Fibroblast of skin of right biceps (primary cell): ENCODE measurements around the gene DACT3.

ENCODE experiments used
- DNase-seq: peaks from one replicate; pipeline ENCODE4 v3.0.0-alpha.2; 2013

The DACT3 gene

DNA sequence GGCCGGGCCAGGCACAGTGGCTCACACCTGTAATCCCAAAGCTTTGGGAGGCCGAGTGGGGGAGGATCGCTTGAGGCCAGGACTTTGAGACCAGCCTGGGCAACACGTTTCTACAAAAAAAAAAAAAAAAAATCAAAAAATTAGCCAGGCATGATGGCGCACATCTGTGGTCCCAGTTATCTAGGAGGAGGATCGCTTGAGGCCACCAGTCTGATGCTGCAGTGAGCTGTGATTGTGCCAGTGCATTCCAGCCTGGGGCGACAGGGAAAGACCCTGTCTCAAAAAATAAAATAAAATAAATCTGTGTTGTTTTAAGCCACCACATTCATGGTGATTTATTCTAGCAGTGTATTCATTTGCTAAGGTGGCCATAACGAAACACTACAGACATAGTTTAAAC is 4.1 kb upstream of the DACT3 start:
- no peak for DNase-seq

GRCh38 chr19:46661735-46662592 is 982 bp upstream of the DACT3 start:
- peak; percentile 87 for DNase-seq

GRCh38 chr19:46660551-46661019 is 397 bp downstream of the DACT3 start:
- peak; percentile 8 for DNase-seq

DNA sequence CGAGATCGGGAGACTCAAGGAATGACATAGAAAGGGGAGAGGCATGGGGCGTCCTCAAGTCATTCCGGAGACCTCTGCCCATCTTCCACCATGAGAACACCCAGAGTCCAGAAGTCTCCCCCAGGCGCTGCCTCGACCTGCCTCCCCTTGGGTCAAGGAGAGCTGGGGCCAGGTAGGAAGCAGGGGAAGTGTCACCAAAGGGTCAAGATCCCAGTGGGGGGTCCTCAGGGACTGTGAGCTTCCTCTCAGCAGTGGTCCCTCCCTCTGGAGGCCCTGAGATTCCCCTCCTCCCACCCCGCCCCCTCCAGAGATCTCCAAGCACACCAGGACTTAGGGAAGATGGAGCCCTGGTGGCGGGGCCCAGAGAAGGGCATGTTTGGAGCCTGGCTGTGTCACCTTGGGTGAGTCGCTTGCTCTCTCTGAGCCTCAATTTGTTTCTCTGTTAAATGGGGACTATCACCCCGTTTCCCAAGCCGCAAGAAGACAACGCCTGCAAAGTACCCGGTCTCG is 919 bp downstream of the DACT3 start:
- peak; percentile 61 for DNase-seq

DNA sequence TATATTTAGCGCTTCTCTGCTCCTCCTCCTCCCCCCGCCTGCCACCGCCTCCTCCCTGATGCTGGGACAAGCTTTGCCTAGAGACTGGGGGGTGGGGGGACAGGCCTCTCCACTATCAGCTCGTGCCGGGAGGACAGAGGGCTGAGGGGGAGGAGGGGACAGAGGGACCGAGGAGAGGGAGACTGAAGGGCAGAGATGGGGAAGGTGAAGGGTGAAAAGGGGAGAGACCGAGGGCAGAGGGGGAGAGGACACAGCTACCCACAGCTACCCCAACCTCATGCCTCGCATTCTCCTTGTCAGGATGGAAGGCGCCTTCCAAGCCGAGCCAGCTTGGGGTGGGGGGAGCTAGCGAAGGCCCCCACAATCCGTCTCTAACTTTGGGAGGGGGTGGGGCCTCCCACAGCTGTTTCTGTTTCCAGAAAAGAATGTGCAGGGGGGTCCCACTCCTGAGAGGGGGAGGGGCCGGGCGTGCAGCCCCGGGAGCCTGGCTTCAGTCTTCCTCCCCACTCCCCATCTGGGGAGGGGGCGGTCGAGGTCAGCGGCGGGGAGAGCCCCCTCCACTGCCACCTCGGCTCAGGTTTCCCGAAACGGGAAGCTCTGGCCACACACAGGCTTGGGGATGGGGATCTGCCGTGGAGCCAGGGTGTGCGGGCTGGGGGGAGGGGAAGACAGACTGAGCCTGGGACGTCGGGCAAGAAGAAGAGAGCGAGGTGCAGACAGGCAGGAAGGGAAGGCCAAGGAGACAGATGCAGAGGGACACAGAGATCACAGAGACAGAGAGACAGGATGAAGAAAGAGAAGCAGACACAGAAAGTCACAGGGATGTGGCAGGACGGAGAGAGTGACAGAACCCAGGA is 1.6 kb downstream of the DACT3 start:
- peak; percentile 70 for DNase-seq

DNA sequence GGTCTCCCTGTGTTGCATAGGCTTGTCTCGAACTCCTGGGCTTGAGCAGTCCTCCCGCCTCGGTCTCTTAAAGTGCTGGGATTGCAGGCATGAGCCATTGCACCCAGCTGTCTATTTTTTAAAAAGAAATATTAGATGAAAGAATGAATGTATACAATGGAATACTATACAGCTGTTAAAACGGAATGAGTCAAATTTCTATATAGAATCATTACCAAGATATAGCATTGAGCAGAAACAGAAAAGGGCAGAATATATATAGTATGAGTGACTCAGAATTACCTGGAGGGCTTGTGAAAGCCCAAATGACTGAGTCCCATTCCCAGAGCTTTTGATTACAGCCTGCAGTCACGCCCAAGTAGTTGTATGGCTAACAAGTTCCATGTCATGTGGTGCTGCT is 4.4 kb downstream of the DACT3 start:
- DNase-seq: no peak

GRCh38 chr19:46654621-46655152 is 6.3 kb downstream of the DACT3 start:
- no peak for DNase-seq

GRCh38 chr19:46650445-46650844 is 10.5 kb downstream of the DACT3 start:
- DNase-seq: no peak

GRCh38 chr19:46648961-46649960 is 11.7 kb downstream of the DACT3 start:
- no peak for DNase-seq

- DNase-seq: no peak
Observed at GRCh38 chr19:46648060-46648960, 12.7 kb downstream of the DACT3 start.

DNA sequence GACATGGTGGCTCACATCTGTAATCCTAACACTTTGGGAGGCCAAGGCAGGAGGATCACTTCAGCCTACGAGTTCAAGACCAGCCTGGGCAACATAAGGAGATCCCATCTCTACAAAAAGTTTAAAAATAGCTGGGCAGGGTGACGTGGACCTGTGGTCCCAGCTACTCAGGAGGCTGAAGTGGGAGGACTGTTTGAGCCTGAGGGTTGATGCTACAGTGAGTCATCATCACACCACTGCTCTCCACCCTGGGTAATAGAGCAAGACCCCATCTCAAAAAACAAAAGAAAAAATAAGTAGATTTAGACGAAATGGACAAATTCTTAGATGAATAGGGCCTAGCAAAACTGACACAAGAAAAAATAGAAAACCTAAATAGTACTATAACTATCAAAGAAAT is 14.6 kb downstream of the DACT3 start:
- no peak for DNase-seq

GRCh38 chr19:46644720-46645119 is 16.3 kb downstream of the DACT3 start:
- no peak for DNase-seq

- DNase-seq: no peak
Observed at GRCh38 chr19:46640656-46641055, 20.3 kb downstream of the DACT3 start.

DNA sequence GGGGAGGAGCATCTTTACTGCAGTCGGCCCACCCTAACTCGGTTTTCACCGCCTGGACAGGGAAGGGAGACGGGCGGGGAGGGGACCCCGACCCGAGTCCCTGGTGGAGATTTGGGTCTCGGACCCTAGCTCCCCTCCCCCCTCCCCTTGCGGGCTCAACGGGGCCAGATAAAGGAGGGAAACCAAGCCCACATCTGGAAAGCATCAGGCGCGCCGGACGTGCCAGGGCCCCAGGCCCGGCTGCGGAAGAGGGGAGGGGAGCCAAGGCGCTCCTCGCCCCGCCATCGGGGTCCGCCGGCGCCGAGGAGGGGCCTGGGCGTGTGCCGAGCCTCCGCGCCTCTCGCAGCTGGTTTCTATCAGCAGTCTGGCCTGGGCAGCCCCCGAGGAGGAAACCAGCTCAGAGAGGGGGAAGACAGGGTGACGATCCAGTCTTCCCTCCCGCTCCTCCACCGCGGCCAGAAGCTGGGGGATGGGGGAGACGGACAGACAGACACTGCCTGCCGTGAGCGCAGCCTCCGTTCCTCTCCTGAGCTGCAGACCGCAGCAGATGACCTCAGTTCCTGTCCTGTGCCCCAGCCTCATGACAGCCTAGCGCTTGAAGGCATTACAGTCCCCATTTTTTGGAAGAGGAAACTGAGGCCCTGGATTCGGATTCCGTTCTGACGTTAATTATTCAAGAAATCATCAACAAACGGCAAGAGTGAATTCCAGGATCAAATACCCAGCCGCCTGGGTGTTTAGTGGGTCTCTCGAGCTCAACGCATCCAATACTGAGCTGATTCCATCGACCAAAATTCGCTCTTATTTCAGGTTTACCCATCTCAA is 21.4 kb downstream of the DACT3 start:
- peak; percentile 91 for DNase-seq

- DNase-seq: no peak
Observed at GRCh38 chr19:46637224-46637623, 23.8 kb downstream of the DACT3 start.

DNA sequence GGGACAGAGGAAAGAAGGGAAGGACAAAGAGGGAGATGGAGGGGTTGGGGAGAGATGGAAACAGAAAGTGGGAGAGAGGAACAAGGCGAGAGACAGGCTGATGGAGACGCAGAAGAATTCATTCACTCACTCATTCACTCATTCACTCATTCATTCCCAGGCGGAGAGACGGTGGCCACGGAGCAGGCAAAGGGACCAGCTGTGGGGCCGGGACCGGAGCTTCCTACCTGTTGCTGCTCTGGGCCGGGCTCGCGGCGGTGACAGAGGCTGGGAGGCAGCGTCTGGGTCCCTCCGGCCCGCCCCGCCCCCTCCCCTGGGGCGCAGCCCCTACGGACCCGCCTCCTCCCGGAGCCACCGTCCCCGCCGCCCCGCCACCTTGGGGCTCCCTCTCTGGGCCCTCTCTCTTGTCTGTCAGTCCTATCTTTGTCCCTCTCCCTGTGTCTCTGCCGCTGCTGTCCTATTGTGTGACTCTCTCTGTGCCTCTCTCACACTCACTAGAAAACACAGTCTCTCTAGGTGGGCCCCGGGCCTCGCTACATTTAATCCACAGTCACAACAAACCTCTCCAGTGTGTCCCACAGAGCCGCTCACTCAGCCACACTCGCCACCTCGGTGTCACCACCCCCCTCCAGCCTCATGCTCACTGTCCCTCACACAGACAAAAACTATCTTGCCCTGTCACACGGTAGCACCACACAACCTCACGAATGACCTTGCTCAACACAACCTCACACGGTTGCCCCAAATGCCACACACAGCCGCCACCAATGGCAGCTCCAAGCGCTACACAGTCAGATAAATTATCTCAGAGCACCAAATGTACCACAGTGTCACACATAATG is 24.8 kb downstream of the DACT3 start, which contains the start of gene GNG8:
Gene GNG8, minus strand, starts transcription at position 283 of the 842 bp plus-strand sequence. CDS start 1,520 bp downstream, outside the sequence.
- DNase-seq: no peak

DNA sequence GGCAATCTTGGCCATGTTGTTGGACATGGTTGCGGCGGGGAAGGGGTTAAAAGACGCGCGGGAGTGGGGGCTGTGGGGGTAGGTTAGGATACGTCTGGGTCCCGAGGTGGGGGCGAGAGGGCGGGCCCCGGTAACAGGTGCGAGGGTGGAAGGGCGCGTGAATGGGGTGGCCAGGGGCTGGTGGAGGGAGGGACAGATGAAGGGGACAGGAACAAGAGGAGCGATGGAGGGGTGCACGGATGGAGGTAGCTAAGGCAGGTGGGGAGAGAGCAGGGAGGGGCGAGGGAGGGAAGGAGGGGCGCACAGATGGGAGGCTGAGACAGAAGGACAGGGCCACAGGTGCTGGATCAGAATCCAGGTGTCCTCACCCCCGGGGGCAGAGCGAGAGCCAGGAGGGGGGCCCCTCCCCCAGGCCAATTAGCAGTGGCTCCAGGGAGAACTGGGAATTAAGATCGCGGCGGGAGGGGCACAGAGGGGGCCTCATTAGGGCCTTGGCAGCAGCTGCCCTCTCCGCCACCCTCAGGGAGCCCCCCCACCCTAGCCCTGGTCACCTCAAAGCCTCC is 26.2 kb downstream of the DACT3 start:
- no peak for DNase-seq

- peak; percentile 88 for DNase-seq
Observed at GRCh38 chr19:46634045-46634655, 26.8 kb downstream of the DACT3 start.
